Kidney (tissue), 14 donors: ENCODE data around the gene FAM170B. TPM values are rescaled to one million over a fixed set of nuclear protein-coding genes. Genes with fewer than 3 reads are reported as not detected.

ENCODE experiments used
- DNase-seq, 5 donors: peaks; one replicate each; pipeline ENCODE4 v3.0.0-alpha.2; 2013 to 2020
- FAIRE-seq: peaks from 2 replicates; lab custom pipeline; 2012; peaks lifted over from hg19 to GRCh38; lab: Jason Lieb, UNC
- H3K27ac ChIP-seq, 2 donors: one replicate each; pipeline ENCODE4 v1.7.0; 2013; ENCODE audit warnings: low read depth in 2 of 2, low read length in 2 of 2, inconsistent platforms in 1 of 2
- H3K27me3 ChIP-seq: one replicate; pipeline ENCODE4 v1.7.1; 2013; ENCODE audit warnings: low read length, inconsistent platforms; ENCODE audit not compliant: control insufficient read depth, insufficient read depth
- H3K36me3 ChIP-seq, 3 donors: one replicate each; pipeline versions ENCODE4 v1.7.0 to v1.7.1; 2013; ENCODE audit warnings: low read length in 3 of 3, control low read depth in 1 of 3, inconsistent platforms in 1 of 3; ENCODE audit not compliant: insufficient read depth in 3 of 3, control insufficient read depth in 2 of 3
- H3K4me1 ChIP-seq, 3 donors: one replicate each; pipeline versions ENCODE4 v1.7.0 to v1.7.1; 2013; ENCODE audit warnings: low read length in 3 of 3, inconsistent platforms in 1 of 3, low read depth in 1 of 3; ENCODE audit not compliant: control insufficient read depth in 2 of 3, insufficient read depth in 2 of 3
- H3K4me3 ChIP-seq, 3 donors: one replicate each; pipeline versions ENCODE4 v1.7.0 to v1.8.1; 2013; ENCODE audit warnings: low read length in 3 of 3, control low read depth in 1 of 3, inconsistent platforms in 1 of 3
- H3K9ac ChIP-seq, 3 donors: one replicate each; pipeline versions ENCODE4 v1.7.0 to v1.7.1; 2013; ENCODE audit warnings: low read length in 3 of 3, control low read depth in 1 of 3, inconsistent platforms in 1 of 3
- H3K9me3 ChIP-seq, 3 donors: one replicate each; pipeline versions ENCODE4 v1.7.0 to v1.7.1; 2013; ENCODE audit warnings: low read length in 3 of 3, control low read depth in 1 of 3, inconsistent platforms in 1 of 3; ENCODE audit not compliant: control insufficient read depth in 2 of 3, insufficient read depth in 1 of 3
- CTCF ChIP-seq: IDR thresholded peaks from 3 replicates; pipeline ENCODE4 v1.5.1; 2012; ENCODE audit warnings: mild to moderate bottlenecking, moderate library complexity, borderline replicate concordance; ENCODE audit not compliant: insufficient read depth; ENCODE audit errors: extremely low read depth
- intact Hi-C: fragments of 100-400 bp; cut with DNase I; formaldehyde crosslinking; loops from one replicate; pipeline ENCODE4 v1.11.1; 2022
- polyA plus RNA-seq: library from polyadenylated mRNA; stranded (reverse); fragments of 350-450 nt; fragmentation: Illumina TruSeq; extraction: RNeasy Lipid Tissue Mini Kit (QIAGEN cat#74804); gene quantifications from one replicate; pipeline ENCODE4 v1.2.3, GENCODE V29; 2014; ENCODE audit warnings: low read depth, low replicate concordance; ENCODE audit not compliant: insufficient read depth
- total RNA-seq: library from RNA; stranded (reverse); fragmentation: NEBNext Ultra II Directional; extraction: Animal tissue kit (Norgen Biotek cat#: 25700); gene quantifications from one replicate; pipeline ENCODE4 v1.2.1, GENCODE V29; 2021
- donor health status: control.
- donor health status: control.
- donor health status: control.
- donor health status: control.
- donor health status: control.
- donor health status: DM: yes; HTN: yes; CAD: no.
- donor health status: Normal renal cell carcinoma (clear cell type).

The FAM170B gene
- total and polyA plus RNA-seq, 2 donors from 2014 or later, result not detected

DNA sequence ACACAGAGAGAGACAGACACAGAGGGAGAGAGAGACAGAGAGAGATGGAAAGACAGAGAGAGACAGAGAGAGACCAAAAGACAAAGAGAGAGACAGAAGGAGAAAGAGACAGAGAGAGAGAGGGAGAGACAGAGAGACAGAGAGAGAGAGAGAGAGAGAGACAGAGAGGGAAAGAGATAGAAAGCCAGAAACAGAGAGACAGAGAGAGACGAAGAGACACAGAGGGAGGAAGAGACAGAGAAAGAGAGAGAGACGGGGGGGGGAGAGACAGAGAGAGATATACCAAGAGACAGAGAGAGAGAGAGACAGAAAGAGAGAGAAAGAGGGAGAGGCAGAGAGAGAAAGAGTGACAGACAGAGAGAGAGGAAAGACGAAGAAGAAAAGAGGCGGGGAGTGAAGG lies 28.7 kb downstream of the FAM170B start:
- Histone ChIP-seq H3K27ac (no peak overlapping the region), H3K9ac (no peak overlapping the region), H3K9me3 (no peaks in the 10 kb centered on the region), H3K4me1 (peaks cover 0 to 5% (median 3%) of the 10 kb centered on the region in 3 donors), H3K4me3 (no peak overlapping the region), H3K27me3 (no peaks in the 10 kb centered on the region), H3K36me3 (no peaks in the 10 kb centered on the region)
- DNase-seq (no peak), FAIRE-seq (no peak)
- intact Hi-C loops, result no loop called here
- no peak for TF ChIP-seq CTCF

- H3K9me3 ChIP-seq, result no peaks in the 10 kb centered on the region
- intact Hi-C loops, result no loop called here
- peaks cover 0 to 5% (median 3%) of the 10 kb centered on the region in 3 donors for H3K4me1 ChIP-seq
- no peak overlapping the region for H3K9ac ChIP-seq
- H3K36me3 ChIP-seq, result no peaks in the 10 kb centered on the region
- no peak for DNase-seq
- H3K27me3 ChIP-seq, result no peaks in the 10 kb centered on the region
- no peak for TF ChIP-seq CTCF
- no peak for FAIRE-seq
- H3K4me3 ChIP-seq, result no peak overlapping the region
- H3K27ac ChIP-seq, result no peak overlapping the region
Measured at GRCh38 chr10:49104323-49104722, 29.5 kb downstream of the FAM170B start.

DNA sequence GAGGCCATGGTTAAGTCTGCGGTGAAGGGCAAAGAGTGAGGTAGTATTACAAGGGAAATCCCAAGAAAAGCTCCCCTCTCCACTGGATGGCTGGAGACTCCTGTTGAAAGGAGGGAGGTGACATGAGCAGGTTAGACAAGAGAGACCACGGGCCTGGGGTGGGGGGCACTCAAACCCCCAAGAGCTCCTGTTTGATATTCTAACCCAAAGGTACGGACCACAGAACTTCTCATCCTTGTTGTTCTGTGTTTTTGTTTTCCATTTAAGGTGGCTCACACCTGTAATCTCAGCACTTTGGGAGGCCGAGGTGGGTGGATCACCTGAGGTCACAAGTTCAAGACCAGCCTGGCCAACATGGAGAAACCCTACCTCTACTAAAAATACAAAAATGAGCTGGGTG lies 30.1 kb downstream of the FAM170B start:
- Histone ChIP-seq H3K4me1 (peaks cover 0 to 3% (median 0%) of the 10 kb centered on the region in 3 donors), H3K36me3 (peaks cover 0 to 3% (median 0%) of the 10 kb centered on the region in 3 donors), H3K27ac (no peak overlapping the region), H3K27me3 (no peaks in the 10 kb centered on the region), H3K9me3 (no peaks in the 10 kb centered on the region), H3K4me3 (no peak overlapping the region), H3K9ac (no peak overlapping the region)
- FAIRE-seq (no peak), DNase-seq (no peak)
- intact Hi-C loops, result no loop called here
- TF ChIP-seq CTCF, result no peak

GRCh38 chr10:49099046-49099445 lies 34.8 kb downstream of the FAM170B start:
- intact Hi-C loops, result no loop called here
- Histone ChIP-seq H3K4me1 (peaks cover 0 to 8% (median 4%) of the 10 kb centered on the region in 3 donors), H3K27me3 (no peaks in the 10 kb centered on the region), H3K27ac (no peak overlapping the region), H3K9me3 (no peaks in the 10 kb centered on the region), H3K9ac (no peak overlapping the region), H3K36me3 (peaks cover 0 to 3% (median 0%) of the 10 kb centered on the region in 3 donors), H3K4me3 (no peak overlapping the region)
- TF ChIP-seq CTCF, result no peak
- FAIRE-seq (no peak), DNase-seq (no peak)
